ENCODE results near the gene RTBDN. TPM values are rescaled to one million over a fixed set of nuclear protein-coding genes. Genes with fewer than 3 reads are reported as not detected.

RTBDN gene
- total and polyA plus RNA-seq, 2 experiments from 2014 or later: 4.1 to 4.6 TPM

DNA sequence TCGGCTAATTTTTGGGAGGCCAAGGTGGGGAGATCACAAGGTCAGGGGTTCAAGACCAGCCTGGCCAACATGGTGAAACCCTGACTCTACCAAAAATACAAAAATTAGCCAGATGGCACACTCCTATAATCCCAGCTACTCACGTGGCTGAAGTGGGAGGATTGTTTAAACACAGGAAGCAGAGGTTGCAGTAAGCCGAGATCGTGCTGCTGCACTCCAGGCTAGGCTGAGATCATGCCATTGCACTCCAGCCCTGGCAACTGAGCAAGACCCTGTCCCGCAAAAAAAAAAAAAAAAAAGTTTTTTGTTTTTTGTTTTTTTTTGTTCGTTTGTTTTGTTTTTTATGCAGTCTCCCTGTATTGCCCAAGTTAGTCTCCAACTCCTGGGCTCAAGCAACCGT lies 25.2 kb upstream of the RTBDN start (continued):
- TF ChIP-seq ZNF462 (CRISPR knock-in tag; IDR thresholded peaks at IDR 0.05): no peak
- TF ChIP-seq, protein P1, sequence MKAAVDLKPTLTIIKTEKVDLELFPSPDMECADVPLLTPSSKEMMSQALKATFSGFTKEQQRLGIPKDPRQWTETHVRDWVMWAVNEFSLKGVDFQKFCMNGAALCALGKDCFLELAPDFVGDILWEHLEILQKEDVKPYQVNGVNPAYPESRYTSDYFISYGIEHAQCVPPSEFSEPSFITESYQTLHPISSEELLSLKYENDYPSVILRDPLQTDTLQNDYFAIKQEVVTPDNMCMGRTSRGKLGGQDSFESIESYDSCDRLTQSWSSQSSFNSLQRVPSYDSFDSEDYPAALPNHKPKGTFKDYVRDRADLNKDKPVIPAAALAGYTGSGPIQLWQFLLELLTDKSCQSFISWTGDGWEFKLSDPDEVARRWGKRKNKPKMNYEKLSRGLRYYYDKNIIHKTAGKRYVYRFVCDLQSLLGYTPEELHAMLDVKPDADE (IDR thresholded peaks at IDR 0.05): no peak
- TF ChIP-seq ZNF114 (CRISPR knock-in tag; IDR thresholded peaks at IDR 0.05): no peak
- no peak for TF ChIP-seq JUNB (IDR thresholded peaks at IDR 0.05; ENCODE audit: unreplicated experiment)

DNA sequence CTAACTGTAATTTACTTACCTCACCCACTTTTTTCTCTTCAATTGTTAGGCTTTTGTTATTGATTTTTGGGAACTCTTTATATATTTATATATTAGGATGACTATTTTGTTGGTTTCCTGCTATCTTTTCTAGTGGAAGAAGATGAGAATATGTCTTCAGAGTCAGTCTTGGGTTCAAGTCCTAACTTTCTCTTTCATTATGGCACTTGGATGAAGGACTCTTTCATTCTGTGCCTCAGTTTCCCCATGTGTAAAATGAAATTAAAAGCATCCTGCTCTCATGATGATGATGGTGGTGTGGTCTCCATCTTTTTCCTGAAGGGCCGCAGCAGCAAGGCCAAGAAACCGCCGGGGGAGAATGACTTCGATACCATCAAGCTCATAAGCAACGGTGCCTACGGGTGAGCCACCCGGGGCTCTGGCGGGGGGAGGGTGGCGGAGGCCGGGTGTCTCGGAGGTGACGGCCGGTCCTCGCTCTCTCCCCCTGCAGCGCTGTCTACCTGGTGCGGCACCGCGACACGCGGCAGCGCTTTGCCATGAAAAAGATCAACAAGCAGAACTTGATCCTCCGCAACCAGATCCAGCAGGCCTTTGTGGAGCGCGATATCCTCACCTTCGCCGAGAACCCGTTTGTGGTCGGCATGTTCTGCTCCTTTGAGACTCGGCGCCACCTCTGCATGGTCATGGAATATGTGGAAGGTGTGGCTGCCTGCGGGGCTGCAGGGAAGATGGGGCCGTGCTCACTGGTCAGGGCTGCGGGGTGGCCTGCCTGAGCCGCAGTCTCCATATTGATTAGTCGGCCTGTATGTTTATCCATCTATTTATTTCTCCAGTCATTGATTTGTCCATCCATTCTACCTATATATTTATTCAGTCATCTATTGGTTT lies 23.9 kb upstream of the RTBDN start:
- TF ChIP-seq POLR2AphosphoS5 (IDR thresholded peaks at IDR 0.05; ENCODE audit: low read depth) (no peak), ZNF114 (CRISPR knock-in tag; IDR thresholded peaks at IDR 0.05) (no peak), ZNF331 (CRISPR knock-in tag; IDR thresholded peaks at IDR 0.05; ENCODE audit: low read depth) (no peak), CREB1 (CRISPR knock-in tag; IDR thresholded peaks at IDR 0.05; ENCODE audit: low read depth) (no peak), STAT1 (IDR thresholded peaks at IDR 0.05; ENCODE audit: unreplicated experiment) (no peak)
- TF ChIP-seq, protein P1 (IDR thresholded peaks at IDR 0.05): no peak
- TF ChIP-seq, protein P2, sequence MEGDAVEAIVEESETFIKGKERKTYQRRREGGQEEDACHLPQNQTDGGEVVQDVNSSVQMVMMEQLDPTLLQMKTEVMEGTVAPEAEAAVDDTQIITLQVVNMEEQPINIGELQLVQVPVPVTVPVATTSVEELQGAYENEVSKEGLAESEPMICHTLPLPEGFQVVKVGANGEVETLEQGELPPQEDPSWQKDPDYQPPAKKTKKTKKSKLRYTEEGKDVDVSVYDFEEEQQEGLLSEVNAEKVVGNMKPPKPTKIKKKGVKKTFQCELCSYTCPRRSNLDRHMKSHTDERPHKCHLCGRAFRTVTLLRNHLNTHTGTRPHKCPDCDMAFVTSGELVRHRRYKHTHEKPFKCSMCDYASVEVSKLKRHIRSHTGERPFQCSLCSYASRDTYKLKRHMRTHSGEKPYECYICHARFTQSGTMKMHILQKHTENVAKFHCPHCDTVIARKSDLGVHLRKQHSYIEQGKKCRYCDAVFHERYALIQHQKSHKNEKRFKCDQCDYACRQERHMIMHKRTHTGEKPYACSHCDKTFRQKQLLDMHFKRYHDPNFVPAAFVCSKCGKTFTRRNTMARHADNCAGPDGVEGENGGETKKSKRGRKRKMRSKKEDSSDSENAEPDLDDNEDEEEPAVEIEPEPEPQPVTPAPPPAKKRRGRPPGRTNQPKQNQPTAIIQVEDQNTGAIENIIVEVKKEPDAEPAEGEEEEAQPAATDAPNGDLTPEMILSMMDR (conservative IDR thresholded peaks at IDR 0.05; ENCODE audit: low read depth in 2 of 2): peak in 1 of 2 experiments; percentile 12; a peak in 1 of 4 replicates
- H3K9me3 Mint-ChIP-seq: no peaks in the 10 kb centered on the region; the same call in 1 of the 3 replicates
- no peak overlapping the region for H3K4me2 ChIP-seq
- no peaks in the 10 kb centered on the region for H3K4me1 ChIP-seq (ENCODE audit: insufficient read depth)
- DNase-seq (ENCODE audit: low spot score) (peak; percentile 41), ATAC-seq (no peak; the same call in 2 of the 3 replicates)
- H2AFZ ChIP-seq: no peak overlapping the region
- H3K27me3 Mint-ChIP-seq (ENCODE audit: insufficient read depth, low read depth, poor library complexity): peaks cover 4% of the 10 kb centered on the region
- H3K4me1 Mint-ChIP-seq: no peaks in the 10 kb centered on the region
- no peaks in the 10 kb centered on the region for H3K36me3 ChIP-seq (ENCODE audit: insufficient read depth)
- H3K27me3 ChIP-seq (ENCODE audit: insufficient read depth): no peaks in the 10 kb centered on the region
- no peaks in the 10 kb centered on the region for H3K79me2 ChIP-seq (replicated peaks; ENCODE audit: insufficient read depth)
- H3K27ac Mint-ChIP-seq: no peak overlapping the region
- H3K27ac ChIP-seq (ENCODE audit: low read depth): no peak overlapping the region
- no peak overlapping the region for H3K4me3 ChIP-seq
- H3K4me3 Mint-ChIP-seq: no peak overlapping the region; the same call in 2 of the 3 replicates
- no peaks in the 10 kb centered on the region for H3K9me2 ChIP-seq (ENCODE audit: insufficient read depth)
- H3K36me3 Mint-ChIP-seq (ENCODE audit: low read depth): peaks cover 47% of the 10 kb centered on the region
- H3F3A ChIP-seq (replicated peaks; ENCODE audit: low read depth): 0 out of 2 replicates have a peak, but pooled peaks cover 3% of the 10 kb centered on the region
- H4K20me1 ChIP-seq (replicated peaks; ENCODE audit: insufficient read depth): no peaks in the 10 kb centered on the region; the same call in 1 of the 2 replicates

Data from GM23338 (cell line).